ENCODE results near the gene CD82. TPM values are rescaled to one million over a fixed set of nuclear protein-coding genes. Genes with fewer than 3 reads are reported as not detected.
"Not testable (repeated sequence)": the region's sequence is repeated elsewhere in the genome, so short reads cannot be mapped to it uniquely, and the experiment has no call there.

Gene CD82
- total RNA-seq, 2 donors from 2014 or later, result 15.4 to 23.4 TPM

- Histone ChIP-seq H3K27me3 (replicated peaks; ENCODE audit: insufficient read depth) (no peaks in the 10 kb centered on the region), H3K27ac (no peak overlapping the region), H3K4me1 (ENCODE audit: control insufficient read depth in 1 of 2, low read depth in 2 of 2) (no peaks in the 10 kb centered on the region), H3K36me3 (no peaks in the 10 kb centered on the region), H3K9me3 (no peaks in the 10 kb centered on the region), H3K4me3 (no peak overlapping the region)
- ATAC-seq (ENCODE audit: insufficient number of reproducible peaks, low FRiP score, low read depth) (no peak), DNase-seq (ENCODE audit: low spot score) (no peak)
- no peak for TF ChIP-seq CTCF (IDR thresholded peaks at IDR 0.05)
These were observed 17.3 kb upstream of the CD82 start for GRCh38 chr11:44548032-44548695.

- not testable (repeated sequence) for DNase-seq (ENCODE audit: low spot score); H3K4me1 ChIP-seq (ENCODE audit: control insufficient read depth in 1 of 2, low read depth in 2 of 2); H3K9me3 ChIP-seq; ATAC-seq (ENCODE audit: insufficient number of reproducible peaks, low FRiP score, low read depth); H3K27ac ChIP-seq; H3K36me3 ChIP-seq; H3K27me3 ChIP-seq (replicated peaks; ENCODE audit: insufficient read depth); H3K4me3 ChIP-seq
These were observed 16.3 kb upstream of the CD82 start for GRCh38 chr11:44548961-44549749.

GRCh38 chr11:44550123-44550522 lies 15.3 kb upstream of the CD82 start:
- DNase-seq (ENCODE audit: low spot score), result no peak
- Histone ChIP-seq H3K27ac (no peak overlapping the region), H3K9me3 (no peaks in the 10 kb centered on the region), H3K27me3 (replicated peaks; ENCODE audit: insufficient read depth) (no peaks in the 10 kb centered on the region), H3K4me1 (ENCODE audit: control insufficient read depth in 1 of 2, low read depth in 2 of 2) (peaks cover 0 to 4% of the 10 kb centered on the region in 2 donors), H3K4me3 (no peak overlapping the region), H3K36me3 (no peaks in the 10 kb centered on the region)
- no peak for TF ChIP-seq CTCF (IDR thresholded peaks at IDR 0.05)
- no peak for ATAC-seq (ENCODE audit: insufficient number of reproducible peaks, low FRiP score, low read depth)

GRCh38 chr11:44551456-44552139 lies 13.9 kb upstream of the CD82 start:
- H3K4me1 ChIP-seq (ENCODE audit: control insufficient read depth in 1 of 2, low read depth in 2 of 2), result peaks cover 0 to 4% of the 10 kb centered on the region in 2 donors

More at GRCh38 chr11:44551456-44552139, 13.9 kb upstream of the CD82 start:
- Histone ChIP-seq H3K36me3 (no peaks in the 10 kb centered on the region), H3K27ac (no peak overlapping the region), H3K27me3 (replicated peaks; ENCODE audit: insufficient read depth) (no peaks in the 10 kb centered on the region), H3K4me3 (no peak overlapping the region), H3K9me3 (no peaks in the 10 kb centered on the region)
- ATAC-seq (ENCODE audit: insufficient number of reproducible peaks, low FRiP score, low read depth), result no peak
- no peak for TF ChIP-seq CTCF (IDR thresholded peaks at IDR 0.05)
- no peak for DNase-seq (ENCODE audit: low spot score)

All from thoracic aorta (tissue), 2 donors.